Neural crest cell (in vitro differentiated cells): ENCODE results near the gene OR10J1. TPM values are rescaled to one million over a fixed set of nuclear protein-coding genes. Genes with fewer than 3 reads are reported as not detected.

Experiments used
- total RNA-seq: library from RNA; stranded (reverse); gene quantifications from 2 replicates; pipeline ENCODE4 v1.2.1, GENCODE V29; 2021

OR10J1 gene
- total RNA-seq, 1 donor from 2014 or later = not detected

Other genes with a start within 250 kb of the OR10J1 start
- 0.98 and 1.1 TPM in 2 replicates for gene ACKR1, start 234.8 kb upstream of the OR10J1 start, total RNA-seq
- not detected in 2 replicates for gene FCER1A, start 137.4 kb upstream of the OR10J1 start, total RNA-seq
- not detected in 2 replicates for gene OR10J4, start 7.5 kb upstream of the OR10J1 start, total RNA-seq
- gene OR10J5, start 96.3 kb downstream of the OR10J1 start, total RNA-seq = not detected in 2 replicates
- not detected in 2 replicates for gene APCS, start 148.1 kb downstream of the OR10J1 start, total RNA-seq